ENCODE data around the gene CTTNBP2. TPM values are rescaled to one million over a fixed set of nuclear protein-coding genes. Genes with fewer than 3 reads are reported as not detected.

Gene CTTNBP2
- total RNA-seq, 2 donors from 2014 or later, result 0.39 TPM; not detected in 1

GRCh38 chr7:117762055-117762454 lies 111.2 kb downstream of the CTTNBP2 start:
- H3K4me1 Mint-ChIP-seq, result no peaks in the 10 kb centered on the region
- H3K9me3 ChIP-seq (ENCODE audit: control insufficient read depth, low read length, poor library complexity, severe bottlenecking), result no peaks in the 10 kb centered on the region
- peaks cover 11% of the 10 kb centered on the region for H3K27me3 Mint-ChIP-seq
- ATAC-seq (no peak), DNase-seq (no peak)
- H3K36me3 Mint-ChIP-seq (ENCODE audit: low read depth), result peaks cover 4% of the 10 kb centered on the region
- H3K27ac Mint-ChIP-seq, result no peak overlapping the region
- no peak overlapping the region for H3K4me3 Mint-ChIP-seq

- Mint-ChIP-seq H3K36me3 (ENCODE audit: low read depth) (peaks cover 4% of the 10 kb centered on the region), H3K4me3 (no peak overlapping the region), H3K27me3 (peaks cover 4% of the 10 kb centered on the region)
These were observed 113.1 kb downstream of the CTTNBP2 start for GRCh38 chr7:117759950-117760640.

DNA sequence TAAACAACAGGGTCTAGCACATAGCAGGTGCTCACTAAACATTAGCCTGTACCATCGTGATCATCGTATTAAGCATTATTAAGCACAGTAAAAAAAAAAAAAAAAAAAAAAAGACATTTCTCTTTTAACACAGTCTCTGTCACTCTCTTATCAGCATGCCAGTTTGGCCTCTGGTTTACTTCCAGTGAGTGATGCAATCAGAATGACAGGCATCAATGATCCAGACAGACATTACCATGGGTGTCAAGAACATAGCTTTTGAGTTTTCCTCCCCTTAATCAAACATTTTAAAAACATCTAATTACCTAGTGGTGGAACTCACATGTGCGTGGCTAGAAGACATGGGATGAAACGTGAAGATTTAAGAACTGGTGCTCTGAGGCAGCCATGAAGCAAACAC lies 115.8 kb downstream of the CTTNBP2 start:
- no peaks in the 10 kb centered on the region for H3K36me3 Mint-ChIP-seq (ENCODE audit: low read depth)
- H3K4me1 Mint-ChIP-seq, result no peaks in the 10 kb centered on the region
- H3K27me3 Mint-ChIP-seq, result peaks cover 7% of the 10 kb centered on the region
- no peak overlapping the region for H3K27ac Mint-ChIP-seq
- no peak overlapping the region for H3K4me3 Mint-ChIP-seq
- no peak for ATAC-seq
- no peak for DNase-seq
- H3K9me3 ChIP-seq (ENCODE audit: control insufficient read depth, low read length, poor library complexity, severe bottlenecking), result no peaks in the 10 kb centered on the region

More at GRCh38 chr7:117759950-117760640, 113.1 kb downstream of the CTTNBP2 start:
- H3K9me3 ChIP-seq (ENCODE audit: control insufficient read depth, low read length, poor library complexity, severe bottlenecking), result no peaks in the 10 kb centered on the region
- no peak for DNase-seq
- H3K4me1 Mint-ChIP-seq, result no peaks in the 10 kb centered on the region
- no peak overlapping the region for H3K27ac Mint-ChIP-seq
- no peak for ATAC-seq

DNA sequence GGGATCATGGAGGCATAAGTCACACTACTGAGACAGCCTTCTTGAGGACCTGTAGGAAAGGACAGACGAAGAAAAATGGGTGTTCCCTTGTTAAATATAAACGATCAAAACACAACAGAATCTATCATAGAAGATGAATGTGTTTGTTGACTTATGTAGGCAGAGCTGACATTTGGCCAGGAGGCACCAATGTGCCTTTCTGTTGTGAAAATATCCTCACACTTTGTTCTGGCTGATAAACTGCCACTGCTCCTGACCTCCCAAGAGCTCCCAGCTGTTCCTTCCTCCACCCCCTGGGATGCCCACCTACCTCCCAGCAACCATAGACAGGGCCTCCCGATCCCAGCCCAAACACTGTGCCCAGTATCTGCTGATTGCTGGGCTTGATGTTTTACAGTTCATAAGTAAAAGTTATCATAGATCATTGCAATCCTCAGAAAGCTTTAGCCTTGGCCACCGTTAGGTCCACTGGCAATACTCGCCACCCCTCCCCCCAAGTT lies 116.6 kb downstream of the CTTNBP2 start:
- H3K27me3 Mint-ChIP-seq, result peaks cover 7% of the 10 kb centered on the region
- no peak overlapping the region for H3K27ac Mint-ChIP-seq
- DNase-seq (no peak), ATAC-seq (no peak)
- H3K9me3 ChIP-seq (ENCODE audit: control insufficient read depth, low read length, poor library complexity, severe bottlenecking), result no peaks in the 10 kb centered on the region
- no peaks in the 10 kb centered on the region for H3K36me3 Mint-ChIP-seq (ENCODE audit: low read depth)
- no peaks in the 10 kb centered on the region for H3K4me1 Mint-ChIP-seq
- no peak overlapping the region for H3K4me3 Mint-ChIP-seq

DNA sequence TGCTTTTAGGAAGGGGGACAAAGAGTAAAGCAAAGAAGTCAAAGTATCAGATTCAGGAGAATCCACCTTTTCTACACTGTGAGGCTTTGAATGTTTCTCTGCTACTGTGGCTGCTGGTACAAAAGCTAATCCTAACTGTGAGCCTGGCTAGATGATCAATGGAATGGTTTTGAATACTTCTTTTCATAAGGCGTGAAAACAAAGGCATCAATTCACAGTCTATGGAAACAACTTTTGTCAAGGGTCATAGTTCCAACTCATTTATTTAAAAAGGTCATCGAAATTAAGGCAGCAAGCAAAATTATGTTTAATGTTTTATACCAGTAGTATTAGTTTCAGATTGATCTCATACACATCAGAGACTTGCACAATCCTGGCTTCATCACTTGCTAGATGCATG lies 118.1 kb downstream of the CTTNBP2 start:
- no peak overlapping the region for H3K4me3 Mint-ChIP-seq
- ATAC-seq, result no peak
- no peaks in the 10 kb centered on the region for H3K36me3 Mint-ChIP-seq (ENCODE audit: low read depth)
- no peaks in the 10 kb centered on the region for H3K9me3 ChIP-seq (ENCODE audit: control insufficient read depth, low read length, poor library complexity, severe bottlenecking)
- no peak for DNase-seq
- no peaks in the 10 kb centered on the region for H3K4me1 Mint-ChIP-seq
- peaks cover 7% of the 10 kb centered on the region for H3K27me3 Mint-ChIP-seq
- no peak overlapping the region for H3K27ac Mint-ChIP-seq

DNA sequence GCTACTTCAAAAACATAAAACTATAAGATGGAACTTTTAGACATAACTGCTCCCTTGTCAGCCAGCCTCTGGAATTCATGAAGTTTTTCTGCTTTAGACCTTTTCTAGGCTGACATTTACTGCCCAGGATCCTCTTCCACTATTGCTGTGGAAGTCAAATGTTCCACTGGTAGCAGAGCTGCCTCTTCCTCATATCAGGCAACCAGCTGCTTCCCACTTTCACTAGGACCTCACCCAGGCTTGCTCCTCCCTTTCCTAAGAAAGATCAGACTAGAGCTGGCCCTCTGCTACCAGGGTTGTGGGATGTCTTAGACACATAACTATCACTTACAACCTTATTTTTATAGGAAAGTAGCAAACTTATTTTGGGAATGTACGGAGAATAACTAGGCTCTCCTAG lies 121.5 kb downstream of the CTTNBP2 start:
- no peaks in the 10 kb centered on the region for H3K9me3 ChIP-seq (ENCODE audit: control insufficient read depth, low read length, poor library complexity, severe bottlenecking)
- Mint-ChIP-seq H3K27ac (no peak overlapping the region), H3K4me1 (no peaks in the 10 kb centered on the region), H3K4me3 (no peak overlapping the region), H3K27me3 (peaks cover 7% of the 10 kb centered on the region), H3K36me3 (ENCODE audit: low read depth) (no peaks in the 10 kb centered on the region)
- no peak for ATAC-seq
- no peak for DNase-seq

- Mint-ChIP-seq H3K36me3 (ENCODE audit: low read depth) (no peaks in the 10 kb centered on the region), H3K4me1 (no peaks in the 10 kb centered on the region), H3K4me3 (no peak overlapping the region), H3K27me3 (peaks cover 7% of the 10 kb centered on the region), H3K27ac (no peak overlapping the region)
- ATAC-seq (no peak), DNase-seq (no peak)
- H3K9me3 ChIP-seq (ENCODE audit: control insufficient read depth, low read length, poor library complexity, severe bottlenecking), result no peaks in the 10 kb centered on the region
These were observed 122.4 kb downstream of the CTTNBP2 start for GRCh38 chr7:117750612-117751563.

- H3K4me1 Mint-ChIP-seq, result no peaks in the 10 kb centered on the region
- DNase-seq, result no peak
- peaks cover 2% of the 10 kb centered on the region for H3K36me3 Mint-ChIP-seq (ENCODE audit: low read depth)
- H3K27me3 Mint-ChIP-seq, result peaks cover 27% of the 10 kb centered on the region
- no peak overlapping the region for H3K4me3 Mint-ChIP-seq
- no peak overlapping the region for H3K27ac Mint-ChIP-seq
- no peak for ATAC-seq
- H3K9me3 ChIP-seq (ENCODE audit: control insufficient read depth, low read length, poor library complexity, severe bottlenecking), result no peaks in the 10 kb centered on the region
These were observed 131.3 kb downstream of the CTTNBP2 start for GRCh38 chr7:117741962-117742361.

GRCh38 chr7:117739085-117739484 lies 134.2 kb downstream of the CTTNBP2 start:
- H3K27ac Mint-ChIP-seq, result no peak overlapping the region
- no peak for DNase-seq
- H3K27me3 Mint-ChIP-seq, result peaks cover 20% of the 10 kb centered on the region
- H3K36me3 Mint-ChIP-seq (ENCODE audit: low read depth), result peaks cover 2% of the 10 kb centered on the region
- ATAC-seq, result no peak
- H3K4me1 Mint-ChIP-seq, result no peaks in the 10 kb centered on the region
- H3K9me3 ChIP-seq (ENCODE audit: control insufficient read depth, low read length, poor library complexity, severe bottlenecking), result no peaks in the 10 kb centered on the region
- H3K4me3 Mint-ChIP-seq, result no peak overlapping the region

GRCh38 chr7:117737926-117738325 lies 135.3 kb downstream of the CTTNBP2 start:
- no peak overlapping the region for H3K27ac Mint-ChIP-seq
- ATAC-seq (no peak), DNase-seq (no peak)
- H3K4me3 Mint-ChIP-seq, result peak overlapping the region; percentile 56
- H3K9me3 ChIP-seq (ENCODE audit: control insufficient read depth, low read length, poor library complexity, severe bottlenecking), result no peaks in the 10 kb centered on the region
- peaks cover 17% of the 10 kb centered on the region for H3K27me3 Mint-ChIP-seq
- no peaks in the 10 kb centered on the region for H3K4me1 Mint-ChIP-seq
- peaks cover 2% of the 10 kb centered on the region for H3K36me3 Mint-ChIP-seq (ENCODE audit: low read depth)

DNA sequence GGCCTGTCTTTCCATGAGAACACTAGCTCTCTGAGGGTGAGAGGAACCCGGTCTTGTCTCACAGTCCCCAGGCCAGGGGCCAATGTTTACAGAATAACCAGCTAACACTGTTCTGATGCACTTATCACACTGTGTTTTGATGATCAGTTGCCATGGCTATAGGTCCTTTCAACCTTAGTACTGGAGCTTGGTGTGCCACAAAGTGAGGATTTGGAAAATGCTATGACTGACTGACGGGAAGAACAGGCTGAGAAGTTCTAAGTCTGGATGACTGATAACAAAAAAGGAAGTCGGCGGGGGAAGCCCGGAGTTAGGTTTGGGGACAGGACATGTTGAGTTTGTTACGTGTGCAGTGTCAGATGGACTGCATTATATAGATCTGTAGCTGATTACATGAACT lies 141.8 kb downstream of the CTTNBP2 start:
- no peaks in the 10 kb centered on the region for H3K9me3 ChIP-seq (ENCODE audit: control insufficient read depth, low read length, poor library complexity, severe bottlenecking)
- no peak for DNase-seq
- peaks cover 43% of the 10 kb centered on the region for H3K27me3 Mint-ChIP-seq
- ATAC-seq, result no peak
- no peak overlapping the region for H3K27ac Mint-ChIP-seq
- H3K4me3 Mint-ChIP-seq, result no peak overlapping the region
- no peaks in the 10 kb centered on the region for H3K36me3 Mint-ChIP-seq (ENCODE audit: low read depth)
- H3K4me1 Mint-ChIP-seq, result no peaks in the 10 kb centered on the region

DNA sequence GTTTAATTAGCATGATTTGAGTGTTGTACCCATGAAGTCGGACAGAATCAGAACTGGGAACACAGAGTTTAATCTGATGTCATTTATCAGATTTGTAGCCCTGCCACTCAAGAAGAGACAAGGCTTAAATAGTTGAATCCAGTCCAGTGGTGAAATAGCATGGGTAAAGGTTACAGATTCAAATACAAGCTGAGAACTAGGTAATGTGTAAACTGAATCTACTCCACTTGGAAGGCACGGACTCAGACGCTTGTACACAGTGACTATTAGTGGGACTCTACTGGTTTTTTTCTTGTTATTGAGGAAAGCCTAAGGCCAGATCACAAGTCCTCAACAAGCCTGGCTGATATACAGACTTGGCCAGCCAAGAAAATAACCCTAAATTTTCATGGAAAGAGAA lies 142.9 kb downstream of the CTTNBP2 start:
- Mint-ChIP-seq H3K36me3 (ENCODE audit: low read depth) (no peaks in the 10 kb centered on the region), H3K27me3 (peaks cover 48% of the 10 kb centered on the region), H3K4me1 (no peaks in the 10 kb centered on the region), H3K4me3 (no peak overlapping the region), H3K27ac (no peak overlapping the region)
- no peaks in the 10 kb centered on the region for H3K9me3 ChIP-seq (ENCODE audit: control insufficient read depth, low read length, poor library complexity, severe bottlenecking)
- DNase-seq (no peak), ATAC-seq (no peak)

GRCh38 chr7:117728890-117729624 lies 144.2 kb downstream of the CTTNBP2 start:
- Mint-ChIP-seq H3K4me3 (no peak overlapping the region), H3K27me3 (peaks cover 43% of the 10 kb centered on the region)
- no peak for ATAC-seq

More at GRCh38 chr7:117728890-117729624, 144.2 kb downstream of the CTTNBP2 start:
- no peaks in the 10 kb centered on the region for H3K9me3 ChIP-seq (ENCODE audit: control insufficient read depth, low read length, poor library complexity, severe bottlenecking)
- Mint-ChIP-seq H3K27ac (no peak overlapping the region), H3K4me1 (no peaks in the 10 kb centered on the region), H3K36me3 (ENCODE audit: low read depth) (no peaks in the 10 kb centered on the region)
- DNase-seq, result no peak
